GM18520 (cell line): Measurements from ENCODE around the gene BABAM2.
"Not testable (repeated sequence)": the region's sequence is repeated elsewhere in the genome, so short reads cannot be mapped to it uniquely, and the experiment has no call there.

ENCODE experiments used
- ATAC-seq: cut with Tn5 transposase; IDR thresholded peaks from one replicate; pipeline ENCODE4 v1.9.1; 2021; ENCODE audit not compliant: unreplicated experiment

Gene BABAM2

DNA sequence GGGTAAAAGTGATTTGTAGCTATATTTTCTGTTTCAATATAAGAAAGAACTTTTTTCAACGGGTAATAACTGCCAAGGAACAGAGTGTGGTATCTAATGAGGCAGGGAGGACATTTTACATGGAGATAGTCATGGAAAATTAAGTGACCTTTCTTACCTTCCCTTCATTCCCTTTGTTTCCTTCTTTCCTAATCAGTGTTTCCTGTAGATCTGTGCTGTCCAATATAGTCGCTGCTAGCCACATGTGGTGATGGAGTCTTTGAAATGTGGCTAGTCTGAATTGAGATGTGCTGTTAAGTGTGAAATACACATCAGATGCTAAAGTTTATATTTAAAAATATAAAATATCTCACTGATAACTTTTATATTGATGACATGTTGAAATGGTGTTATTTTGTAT, 81.8 kb downstream of the BABAM2 start:
- ATAC-seq: no peak

DNA sequence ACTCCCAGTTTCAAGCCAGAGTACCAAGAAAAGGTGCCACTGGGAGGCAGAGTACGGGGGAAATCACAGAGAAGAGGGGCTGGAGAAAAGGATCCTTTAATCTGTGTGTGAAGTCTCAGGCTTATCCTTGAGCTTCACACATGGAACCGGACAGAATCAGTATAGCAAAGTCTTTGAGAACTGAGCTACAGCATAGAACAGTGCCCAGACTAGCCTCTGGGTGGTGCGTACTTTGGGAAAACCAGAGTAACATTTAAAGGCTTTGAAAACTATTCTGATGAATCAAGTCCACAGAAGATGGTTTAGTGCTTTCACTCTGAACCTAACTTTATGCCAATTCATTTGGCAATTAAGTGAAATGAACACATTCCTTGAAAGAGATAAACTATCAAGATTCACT, 83.1 kb downstream of the BABAM2 start:
- ATAC-seq: no peak

DNA sequence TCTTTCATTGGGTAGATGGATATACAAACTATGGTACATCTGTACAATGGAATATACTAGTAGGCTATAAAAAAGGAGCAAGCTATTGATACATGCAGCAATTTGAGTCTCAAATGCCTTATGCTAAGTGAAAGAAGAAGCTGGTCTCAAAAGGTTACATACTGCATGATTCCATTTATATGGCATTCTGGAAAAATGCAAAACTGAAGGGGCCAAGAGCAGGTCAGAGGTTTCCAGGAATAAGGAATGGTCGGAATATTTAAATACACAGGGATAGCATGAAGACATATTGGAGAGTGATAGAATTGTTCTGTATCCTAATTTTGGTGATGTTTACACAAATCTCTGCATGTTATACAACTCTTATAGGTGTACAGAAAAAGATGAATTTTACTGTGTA, 85.8 kb downstream of the BABAM2 start:
- no peak for ATAC-seq

DNA sequence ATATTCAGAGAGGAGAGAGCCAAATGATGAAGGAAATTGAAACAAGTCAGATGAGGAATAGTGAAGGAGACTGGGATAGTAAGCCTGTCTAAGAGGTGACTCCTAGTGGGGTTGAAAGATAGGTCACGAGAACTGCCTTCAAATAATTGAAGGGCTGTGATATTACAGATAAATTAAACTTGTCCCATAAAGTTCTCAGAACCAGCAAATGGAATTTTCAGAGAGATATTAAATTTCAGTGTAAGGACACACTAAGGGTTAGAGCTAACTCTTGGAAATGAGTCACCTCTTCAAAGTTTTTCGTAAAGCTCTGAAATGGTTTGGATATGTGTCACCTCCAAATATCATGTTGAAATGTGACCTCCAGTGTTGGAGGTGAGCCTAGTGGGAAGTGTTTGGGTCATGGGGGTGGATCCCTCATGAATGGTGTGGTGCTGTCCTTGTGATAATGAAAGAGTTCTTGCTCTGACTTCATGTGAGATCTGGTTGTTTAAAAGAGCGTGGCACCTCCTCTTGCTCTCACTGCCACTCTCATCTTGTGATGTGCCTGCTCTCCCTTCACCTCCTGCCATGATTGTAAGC, 87.3 kb downstream of the BABAM2 start:
- no peak for ATAC-seq

DNA sequence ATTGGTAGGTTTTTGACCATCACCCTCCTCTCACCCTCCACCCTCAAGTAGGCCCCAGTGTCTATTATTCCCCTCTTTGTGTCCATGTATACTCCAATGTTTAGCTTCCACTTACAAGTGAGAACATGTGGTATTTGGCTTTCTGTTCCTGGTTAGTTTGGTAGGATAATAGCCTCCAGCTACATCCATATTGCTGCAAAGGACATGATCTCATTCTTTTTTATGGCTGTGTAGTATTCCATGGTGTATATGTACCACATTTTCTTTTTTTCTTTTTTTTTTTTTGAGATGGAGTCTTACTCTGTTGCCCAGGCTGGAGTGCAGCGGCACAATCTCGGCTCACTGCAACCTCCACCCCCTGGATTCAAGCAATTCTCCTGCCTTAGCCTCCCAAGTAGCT, 88.2 kb downstream of the BABAM2 start:
- not testable (repeated sequence) for ATAC-seq

DNA sequence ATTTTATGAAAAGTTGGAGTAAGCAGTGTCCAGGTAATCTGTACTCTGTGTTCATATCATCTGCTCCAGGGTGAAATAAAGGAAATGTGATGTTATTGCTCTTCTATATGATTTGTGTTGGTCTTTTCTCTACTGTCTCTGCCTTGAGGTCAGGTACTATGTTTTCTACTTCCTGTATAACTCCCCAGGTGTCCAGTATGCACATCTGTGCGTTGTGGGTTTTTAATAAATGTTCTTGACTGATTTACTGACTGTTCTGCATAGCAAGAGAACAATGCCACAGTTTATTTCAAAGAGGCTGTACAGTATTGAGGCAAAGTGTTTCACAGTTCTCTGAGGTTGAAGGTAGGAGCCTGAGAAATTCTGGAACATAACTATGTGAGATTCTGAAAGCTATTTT, 89.7 kb downstream of the BABAM2 start:
- no peak for ATAC-seq

DNA sequence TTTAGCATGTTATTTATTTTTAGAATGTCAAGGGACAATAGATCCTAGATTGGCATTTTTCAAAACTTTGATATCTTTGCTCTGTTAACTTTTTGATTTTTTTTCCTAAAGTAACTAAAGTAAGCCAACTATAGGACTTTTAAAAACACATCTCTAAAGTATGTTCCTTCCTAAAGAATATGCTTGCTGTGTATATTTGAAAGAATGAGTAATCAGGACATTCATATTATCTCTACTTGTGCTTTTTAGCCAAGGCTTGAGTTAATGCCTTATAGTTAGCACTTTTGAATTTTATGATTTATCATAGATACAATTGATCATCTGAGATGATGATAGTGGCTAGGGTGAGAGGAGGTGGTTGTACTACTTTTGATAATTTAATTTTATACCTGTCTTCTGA, 93.6 kb downstream of the BABAM2 start:
- no peak for ATAC-seq

DNA sequence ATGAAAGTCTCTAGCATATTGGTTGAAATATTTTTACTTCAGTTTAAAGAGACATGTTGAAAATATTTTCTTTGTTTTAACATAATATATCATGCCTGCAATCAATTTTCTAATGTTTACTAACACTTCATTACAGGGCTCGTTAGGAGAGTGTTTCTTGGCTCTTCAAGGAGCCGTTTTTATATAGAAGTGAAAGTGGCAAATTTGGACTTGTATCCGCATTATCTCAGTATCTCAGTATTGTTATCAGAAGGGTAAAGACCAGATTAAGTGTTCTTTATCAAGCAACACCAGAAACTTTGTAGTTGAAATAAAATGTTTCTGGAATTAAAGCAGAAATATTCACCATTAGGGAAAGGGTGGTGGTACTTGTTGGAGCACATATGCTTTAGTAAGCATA, 97.8 kb downstream of the BABAM2 start:
- ATAC-seq: no peak

DNA sequence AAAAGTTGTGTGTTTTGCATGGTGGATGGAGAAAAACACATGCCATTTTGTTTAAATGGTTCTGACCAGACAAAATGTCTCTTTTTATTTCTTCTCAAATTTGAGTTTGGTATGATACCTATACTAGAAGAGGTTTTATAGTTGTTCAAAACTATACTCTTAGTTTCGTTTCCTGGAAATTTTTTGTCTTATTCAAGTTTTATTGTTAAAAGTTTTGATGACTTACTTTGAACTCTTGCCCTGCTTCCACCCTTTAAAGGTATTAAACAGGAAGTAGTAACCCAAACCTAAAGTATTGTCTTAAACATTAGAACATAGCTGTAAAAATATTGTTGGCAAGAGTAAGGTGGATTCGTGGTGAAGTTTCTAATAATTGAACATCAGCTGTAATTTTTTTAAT, 98.2 kb downstream of the BABAM2 start:
- no peak for ATAC-seq

DNA sequence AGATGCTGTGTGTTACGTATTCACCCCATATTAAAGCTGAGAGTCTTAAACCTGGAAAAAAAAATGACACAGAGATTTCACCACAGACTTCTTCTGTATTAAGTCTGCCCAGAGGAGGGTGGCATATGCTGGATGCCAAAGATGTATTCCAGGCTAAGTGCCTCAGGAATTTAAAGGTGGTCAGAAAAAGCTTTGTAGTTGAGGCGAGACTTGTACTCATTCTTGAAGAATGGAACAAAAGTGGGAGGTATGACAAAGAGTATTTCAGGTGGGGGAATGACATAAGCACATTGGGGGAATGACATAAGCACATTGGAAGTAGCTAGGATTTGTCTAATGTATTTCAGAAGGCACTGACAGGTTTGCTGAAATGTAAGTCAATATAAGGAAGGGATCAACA, 98.6 kb downstream of the BABAM2 start:
- ATAC-seq: no peak

DNA sequence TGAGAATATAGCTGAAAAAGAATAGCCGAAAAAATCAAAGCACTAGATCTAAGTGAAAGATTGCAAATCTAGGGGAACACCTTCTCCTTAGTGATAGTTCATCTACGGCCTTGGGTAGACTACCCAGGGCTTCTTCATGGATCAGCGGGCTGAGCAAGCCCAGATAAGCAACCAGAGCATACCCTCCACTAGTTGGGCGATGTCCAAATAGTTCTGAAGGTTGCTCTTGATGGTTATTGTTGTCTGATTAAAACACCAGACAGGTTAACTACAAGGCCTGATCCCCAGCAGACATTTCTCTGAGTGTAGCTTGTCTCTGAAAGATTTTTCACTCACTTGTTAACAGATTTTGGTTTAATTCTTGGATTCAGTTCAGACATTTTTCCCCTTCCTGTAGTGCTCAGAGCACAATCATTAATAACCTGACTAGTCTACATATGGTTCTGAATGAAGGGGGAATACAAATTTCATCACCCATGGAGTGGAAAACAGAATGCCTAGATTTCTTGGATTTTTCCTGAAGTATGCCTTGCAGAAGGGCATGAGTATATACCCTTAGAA, 99.6 kb downstream of the BABAM2 start:
- ATAC-seq: no peak

DNA sequence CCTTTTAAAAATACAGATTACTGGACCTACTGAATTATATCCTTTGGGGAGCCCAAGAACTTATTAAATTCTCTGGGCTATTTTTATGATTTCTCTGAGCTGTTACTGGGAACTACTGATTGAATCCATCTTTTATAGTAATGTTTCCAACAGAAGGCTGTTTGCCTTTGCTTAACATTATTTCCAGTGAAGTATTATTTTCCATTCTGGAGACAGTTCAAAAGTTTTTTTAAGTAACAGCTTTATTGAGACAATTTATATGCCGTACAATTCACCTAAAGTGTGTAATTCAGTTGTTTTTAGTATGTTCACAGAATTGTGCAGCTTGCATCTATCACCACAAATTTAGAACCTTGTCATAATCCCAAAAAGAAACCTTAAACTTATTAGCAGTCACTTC, 100.6 kb downstream of the BABAM2 start:
- ATAC-seq: no peak

DNA sequence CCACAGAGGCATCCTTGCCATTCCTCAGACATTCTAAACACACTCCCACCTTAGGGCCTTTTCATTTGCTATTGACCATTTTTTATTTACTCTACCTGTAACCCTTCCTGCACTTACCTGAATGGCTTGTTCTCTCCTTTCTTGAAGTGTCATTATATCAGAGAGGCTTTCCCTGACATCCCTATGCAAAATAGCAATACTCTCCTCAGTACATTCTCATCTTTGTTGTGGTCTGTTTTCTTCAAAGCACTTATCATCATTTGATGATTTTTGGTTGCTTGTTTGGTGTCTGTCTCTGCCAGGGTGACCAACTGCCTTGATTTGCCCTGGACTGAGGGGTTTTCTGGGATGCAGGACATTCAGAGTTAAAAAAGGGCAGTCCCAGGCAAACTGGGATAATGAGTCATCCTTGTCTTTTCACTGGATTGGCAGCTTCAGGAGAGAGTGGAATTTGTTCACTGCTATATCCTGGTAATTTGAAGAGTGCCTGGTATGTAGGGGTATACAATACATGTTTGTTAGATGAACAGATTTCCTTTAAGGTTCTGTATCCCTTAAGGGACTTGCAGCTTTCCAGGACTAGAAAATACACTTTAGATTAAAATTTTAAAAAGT, 102.4 kb downstream of the BABAM2 start:
- ATAC-seq: no peak

DNA sequence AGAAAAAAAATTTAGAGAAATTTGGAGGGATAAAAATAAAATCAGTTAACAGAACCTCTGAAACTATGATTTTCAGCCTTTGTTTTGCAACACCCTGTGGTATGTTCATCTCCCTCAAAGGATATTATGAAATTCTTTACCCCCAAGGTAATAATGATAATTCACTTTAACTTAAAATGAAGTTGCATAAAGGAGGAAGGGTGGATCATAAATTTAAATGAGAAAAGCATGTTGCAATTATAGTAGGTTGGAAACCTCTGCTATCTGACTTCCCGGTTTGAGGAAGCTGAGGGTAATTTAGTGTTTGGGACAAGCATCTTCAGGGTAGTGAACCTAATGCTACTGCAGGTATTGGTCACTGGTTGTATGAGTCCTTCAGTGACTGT, 102.9 kb downstream of the BABAM2 start:
- ATAC-seq: no peak

DNA sequence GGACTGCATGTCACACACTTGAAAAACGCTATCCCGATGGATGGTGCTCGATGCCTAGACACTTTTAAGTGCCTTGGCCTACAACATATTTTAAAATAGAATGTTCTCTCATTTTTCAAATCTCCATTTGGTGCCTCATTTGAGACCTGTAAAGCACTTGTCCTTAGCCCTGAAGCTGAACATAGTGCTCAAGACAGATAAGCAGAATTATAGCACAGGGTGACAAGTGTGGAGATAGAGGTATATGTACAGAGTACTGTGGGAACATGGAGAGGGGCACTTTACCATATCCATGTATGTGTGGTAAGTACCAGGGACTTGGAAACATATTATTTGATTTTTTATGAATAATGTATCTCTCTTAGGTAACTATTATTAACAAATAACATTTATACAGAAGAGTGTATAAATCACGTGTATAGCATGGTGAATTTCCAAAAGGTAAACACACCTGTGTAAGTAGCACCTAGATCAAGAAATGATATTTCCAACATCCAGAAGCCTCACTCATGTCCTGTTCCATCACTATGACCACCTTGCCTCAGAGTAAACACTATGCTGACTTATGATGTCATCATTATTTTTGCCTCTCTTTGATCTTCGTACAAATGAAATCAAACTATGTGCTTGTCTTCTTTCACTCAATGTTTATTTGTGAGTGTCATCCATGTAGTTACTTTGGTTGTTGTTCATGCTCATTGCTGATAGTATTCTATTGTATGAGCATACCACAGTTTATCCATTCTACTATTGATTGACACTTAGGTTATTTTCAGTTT, 103.6 kb downstream of the BABAM2 start:
- ATAC-seq: no peak

DNA sequence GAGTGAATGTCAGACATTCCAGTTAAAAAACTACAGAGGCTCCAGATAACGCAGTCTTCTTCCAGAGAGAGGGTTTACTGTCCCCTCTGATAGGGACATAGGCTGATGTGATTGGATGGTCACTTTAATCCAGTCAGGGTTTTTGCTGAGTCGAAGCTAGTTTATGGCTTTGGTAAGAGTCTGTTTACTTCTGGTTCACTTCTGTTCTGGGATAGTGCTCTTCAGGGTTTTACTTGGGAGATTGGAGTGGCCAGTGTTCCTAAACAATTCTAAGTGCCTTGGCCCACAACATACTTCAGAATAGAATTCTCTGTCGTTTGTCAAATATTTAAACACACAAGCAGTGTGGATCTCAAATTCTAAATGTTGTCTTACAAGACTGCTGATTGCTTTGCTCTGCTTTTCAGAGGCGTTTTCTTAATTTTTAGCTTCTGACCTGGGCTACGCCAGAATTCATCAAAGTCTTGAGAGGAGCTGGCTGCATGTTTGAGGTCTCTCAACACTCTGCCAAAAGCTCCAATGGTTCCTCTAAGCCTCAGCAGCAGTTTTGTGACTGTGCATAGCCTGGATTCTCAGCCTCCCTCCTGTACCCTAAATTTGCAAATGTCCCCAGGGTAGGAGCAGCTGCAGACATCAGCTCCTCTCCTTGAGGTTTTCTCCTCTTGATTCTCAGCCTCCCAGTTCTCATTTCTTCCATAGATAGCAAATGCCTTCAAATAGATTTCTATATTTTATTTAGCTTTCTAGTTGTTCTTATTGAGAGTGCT, 105.8 kb downstream of the BABAM2 start:
- no peak for ATAC-seq

DNA sequence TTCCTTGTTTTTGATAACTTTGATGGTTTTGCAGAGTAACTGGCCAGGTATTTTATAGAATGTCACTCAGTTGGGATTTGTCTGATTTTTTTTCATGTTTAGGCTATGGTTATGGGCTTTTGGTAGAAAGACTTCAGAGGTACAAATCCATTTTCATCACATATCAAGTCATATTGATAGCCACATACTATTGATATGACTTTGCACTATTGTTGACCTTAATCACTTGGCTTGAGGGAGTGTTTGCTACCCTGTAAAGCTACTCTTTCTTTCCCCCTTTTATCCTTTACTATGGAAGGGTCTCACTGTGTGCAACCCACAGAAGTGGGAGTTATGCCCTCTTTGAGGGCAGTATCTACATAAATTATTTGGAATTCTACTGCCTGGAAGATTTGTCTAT, 109.8 kb downstream of the BABAM2 start:
- ATAC-seq: no peak

DNA sequence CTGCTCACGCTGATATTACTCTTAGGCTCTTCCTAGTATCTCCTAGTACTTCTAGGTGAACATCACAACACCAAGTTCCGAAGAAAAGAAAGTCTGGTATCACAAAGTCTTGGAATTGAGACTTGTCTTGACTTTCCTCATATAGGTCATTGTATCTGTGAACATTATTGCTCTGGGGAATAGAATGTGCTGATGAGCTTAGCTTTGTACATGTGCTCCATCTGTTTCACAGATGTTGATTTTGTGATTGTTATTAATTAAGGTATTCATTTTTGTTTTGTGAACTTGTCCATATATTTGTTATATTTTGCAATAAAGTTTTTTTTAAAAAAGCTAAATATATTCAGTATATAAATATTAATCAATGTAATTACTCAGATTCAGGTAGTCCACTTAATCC, 111.7 kb downstream of the BABAM2 start:
- ATAC-seq: no peak

DNA sequence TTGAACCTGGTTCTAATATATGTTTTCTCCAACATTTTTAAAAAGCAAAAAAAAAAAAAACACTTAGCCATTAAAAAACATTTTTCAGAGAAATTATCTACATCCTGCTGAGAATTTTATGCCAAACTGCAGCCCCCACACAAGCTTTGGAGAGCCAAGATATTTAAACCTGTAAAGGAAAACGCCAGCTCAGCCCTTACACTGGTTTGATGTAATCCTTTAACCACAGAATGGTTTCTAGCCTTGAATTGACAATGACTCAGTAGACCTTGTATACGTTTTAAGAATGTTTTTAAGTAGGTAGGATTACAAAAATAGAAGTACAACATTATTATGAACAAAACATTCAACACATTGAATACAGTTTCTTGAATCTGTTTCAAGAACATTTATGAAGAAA, 113.6 kb downstream of the BABAM2 start:
- no peak for ATAC-seq

DNA sequence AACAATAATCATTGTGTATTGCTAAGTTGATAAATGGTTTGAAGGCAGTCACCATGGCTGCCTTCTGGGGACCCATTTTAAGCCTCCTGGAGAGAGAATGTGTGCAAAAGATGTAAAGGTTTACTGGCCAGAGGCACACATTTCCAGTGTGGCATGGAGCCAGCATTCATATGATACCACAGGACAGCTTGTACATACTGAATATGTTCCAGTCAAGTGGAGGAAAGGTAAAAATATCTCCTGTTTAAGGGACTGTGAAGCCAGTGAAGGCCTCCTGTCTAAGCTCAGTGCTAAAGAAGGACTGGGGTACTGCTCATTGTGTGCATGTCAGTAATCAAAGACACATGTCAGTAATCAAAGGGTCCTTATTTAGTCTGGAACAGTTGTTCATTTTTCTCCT, 119.2 kb downstream of the BABAM2 start:
- ATAC-seq: no peak

DNA sequence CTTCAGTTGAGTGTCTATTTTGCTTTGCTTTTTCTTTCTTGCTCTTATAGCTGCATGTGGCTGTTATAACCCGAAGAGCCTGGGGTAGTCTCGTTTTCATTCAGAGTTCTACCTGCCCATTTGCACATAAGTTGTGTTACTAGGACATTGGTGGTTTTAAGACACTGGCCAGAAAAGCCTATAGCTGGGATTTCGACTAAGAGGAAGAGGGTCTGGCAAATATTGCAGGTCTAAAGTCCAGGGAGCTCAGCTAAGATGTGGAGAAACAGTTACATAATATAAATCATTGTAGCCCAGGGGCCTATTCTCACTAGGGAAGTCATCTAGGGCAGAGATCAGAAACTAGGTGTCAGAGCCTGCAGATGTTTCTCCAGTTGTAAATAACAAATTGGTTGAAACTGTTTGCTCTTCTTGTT, 120.8 kb downstream of the BABAM2 start:
- ATAC-seq: no peak

DNA sequence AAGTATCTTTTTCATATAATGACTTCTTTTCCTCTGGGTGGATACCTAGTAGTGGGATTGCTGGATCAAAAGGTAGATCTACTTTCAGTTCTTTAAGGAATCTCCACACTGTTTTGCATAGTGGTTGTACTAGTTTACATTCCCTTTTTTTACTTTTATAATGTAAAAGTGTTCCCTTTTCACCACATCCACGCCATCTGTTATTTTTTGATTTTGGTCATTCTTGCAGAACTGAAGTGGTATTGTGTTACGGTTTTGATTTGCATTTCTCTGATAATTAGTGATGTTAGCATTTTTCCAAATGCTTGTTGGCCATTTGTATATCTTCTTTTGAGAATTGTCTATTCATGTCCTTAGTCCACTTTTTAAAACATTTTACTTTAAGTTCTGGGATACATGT, 127.9 kb downstream of the BABAM2 start:
- ATAC-seq: not testable (repeated sequence)
